Parathyroid adenoma (tissue), 2 donors: ENCODE results near the gene CSF1R.

Experiments used
- H2AFZ ChIP-seq: fragments of 300-600 bp; sonication (generic); one replicate; pipeline ENCODE4 v1.7.0; 2017; ENCODE audit warnings: antibody characterized with exemption, mild to moderate bottlenecking
- H3K27ac ChIP-seq: fragments of 300-600 bp; sonication (generic); one replicate; pipeline ENCODE4 v1.7.0; 2017
- H3K27me3 ChIP-seq: fragments of 300-600 bp; sonication (generic); one replicate; pipeline ENCODE4 v1.7.0; 2017; ENCODE audit warnings: low read length; ENCODE audit not compliant: control insufficient read depth, insufficient read depth
- H3K36me3 ChIP-seq: fragments of 300-600 bp; sonication (generic); one replicate; pipeline ENCODE4 v1.7.0; 2017; ENCODE audit warnings: low read length; ENCODE audit not compliant: control insufficient read depth, insufficient read depth
- H3K4me1 ChIP-seq: fragments of 300-600 bp; sonication (generic); one replicate; pipeline ENCODE4 v1.7.0; 2017; ENCODE audit warnings: control low read depth
- H3K4me2 ChIP-seq: fragments of 300-600 bp; sonication (generic); one replicate; pipeline ENCODE4 v1.7.0; 2017; ENCODE audit warnings: low read length
- H3K4me3 ChIP-seq: fragments of 300-600 bp; sonication (generic); one replicate; pipeline ENCODE4 v1.7.0; 2017; ENCODE audit warnings: low read depth, low read length
- H3K79me2 ChIP-seq: fragments of 300-600 bp; sonication (generic); one replicate; pipeline ENCODE4 v1.7.0; 2017; ENCODE audit warnings: control low read depth
- H3K9ac ChIP-seq: fragments of 300-600 bp; sonication (generic); one replicate; pipeline ENCODE4 v1.7.0; 2017; ENCODE audit warnings: mild to moderate bottlenecking
- H3K9me3 ChIP-seq: fragments of 300-600 bp; sonication (generic); one replicate; pipeline ENCODE4 v1.7.0; 2017; ENCODE audit warnings: low read length; ENCODE audit not compliant: control insufficient read depth
- TF ChIP-seq, protein P1 (sequence below): fragments of 300-600 bp; sonication (generic); IDR thresholded peaks from one replicate; pipeline ENCODE4 v1.7.0; 2017; ENCODE audit warnings: antibody characterized with exemption, mild to moderate bottlenecking
- donor health status: primary hyperparathyroidism.

Gene CSF1R

DNA sequence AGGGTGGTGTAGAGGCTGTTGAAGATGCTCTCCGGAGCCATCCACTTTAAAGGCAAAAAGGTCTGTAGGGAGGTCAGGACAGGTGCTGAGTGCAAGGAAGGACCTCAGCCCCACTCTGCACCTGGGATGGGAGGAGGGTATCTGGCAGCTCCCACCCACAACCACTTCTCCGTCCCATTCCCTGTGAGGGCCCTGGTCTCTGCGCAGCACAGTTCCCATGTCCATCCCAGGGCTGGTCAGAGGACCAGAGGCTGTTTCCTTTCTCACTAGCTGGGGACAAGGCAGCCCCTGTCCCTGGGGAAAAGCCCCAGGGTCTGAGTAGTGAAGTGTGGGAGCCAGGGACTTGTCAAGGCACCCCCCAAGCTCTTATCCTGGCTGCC, 33.7 kb upstream of the CSF1R start:
- Histone ChIP-seq H3K9ac (no peak overlapping the region), H2AFZ (no peak overlapping the region), H3K9me3 (no peaks in the 10 kb centered on the region), H3K27ac (no peak overlapping the region), H3K36me3 (no peaks in the 10 kb centered on the region), H3K4me3 (no peak overlapping the region), H3K27me3 (no peaks in the 10 kb centered on the region), H3K4me1 (no peaks in the 10 kb centered on the region), H3K79me2 (no peaks in the 10 kb centered on the region), H3K4me2 (no peak overlapping the region)
- TF ChIP-seq, protein P1, sequence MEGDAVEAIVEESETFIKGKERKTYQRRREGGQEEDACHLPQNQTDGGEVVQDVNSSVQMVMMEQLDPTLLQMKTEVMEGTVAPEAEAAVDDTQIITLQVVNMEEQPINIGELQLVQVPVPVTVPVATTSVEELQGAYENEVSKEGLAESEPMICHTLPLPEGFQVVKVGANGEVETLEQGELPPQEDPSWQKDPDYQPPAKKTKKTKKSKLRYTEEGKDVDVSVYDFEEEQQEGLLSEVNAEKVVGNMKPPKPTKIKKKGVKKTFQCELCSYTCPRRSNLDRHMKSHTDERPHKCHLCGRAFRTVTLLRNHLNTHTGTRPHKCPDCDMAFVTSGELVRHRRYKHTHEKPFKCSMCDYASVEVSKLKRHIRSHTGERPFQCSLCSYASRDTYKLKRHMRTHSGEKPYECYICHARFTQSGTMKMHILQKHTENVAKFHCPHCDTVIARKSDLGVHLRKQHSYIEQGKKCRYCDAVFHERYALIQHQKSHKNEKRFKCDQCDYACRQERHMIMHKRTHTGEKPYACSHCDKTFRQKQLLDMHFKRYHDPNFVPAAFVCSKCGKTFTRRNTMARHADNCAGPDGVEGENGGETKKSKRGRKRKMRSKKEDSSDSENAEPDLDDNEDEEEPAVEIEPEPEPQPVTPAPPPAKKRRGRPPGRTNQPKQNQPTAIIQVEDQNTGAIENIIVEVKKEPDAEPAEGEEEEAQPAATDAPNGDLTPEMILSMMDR, result no peak

DNA sequence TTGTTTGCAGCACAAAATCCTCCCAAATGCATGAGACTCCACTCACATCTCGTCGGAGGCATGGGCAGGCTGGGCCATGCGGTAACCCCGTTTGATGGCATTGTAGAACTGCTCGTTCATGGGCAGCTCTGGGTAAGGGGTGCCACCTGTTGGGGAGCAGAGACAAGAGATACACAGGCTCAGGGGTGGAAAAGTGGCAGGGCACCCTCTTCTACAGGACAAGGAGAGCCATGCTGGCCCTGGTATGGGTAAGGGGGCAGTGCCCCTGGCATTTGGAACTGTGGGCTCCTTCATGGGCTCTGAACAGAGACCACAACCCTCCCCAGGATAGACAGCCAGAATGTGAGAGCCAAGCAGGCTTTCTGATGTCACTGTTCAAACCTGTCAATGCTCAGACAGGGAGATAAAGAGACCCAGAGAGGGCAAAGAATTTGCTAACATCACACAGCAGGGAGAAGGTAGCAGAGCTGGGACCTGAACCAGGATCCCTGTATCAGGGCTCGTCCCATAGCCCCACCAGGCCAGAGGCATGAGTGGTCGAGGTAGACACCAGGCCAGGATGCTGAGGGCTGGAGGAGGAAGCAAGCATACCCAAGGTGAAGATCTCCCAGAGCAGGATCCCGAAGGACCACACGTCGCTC, 33.2 kb upstream of the CSF1R start:
- H3K36me3 ChIP-seq, result no peaks in the 10 kb centered on the region
- no peak overlapping the region for H3K27ac ChIP-seq

DNA sequence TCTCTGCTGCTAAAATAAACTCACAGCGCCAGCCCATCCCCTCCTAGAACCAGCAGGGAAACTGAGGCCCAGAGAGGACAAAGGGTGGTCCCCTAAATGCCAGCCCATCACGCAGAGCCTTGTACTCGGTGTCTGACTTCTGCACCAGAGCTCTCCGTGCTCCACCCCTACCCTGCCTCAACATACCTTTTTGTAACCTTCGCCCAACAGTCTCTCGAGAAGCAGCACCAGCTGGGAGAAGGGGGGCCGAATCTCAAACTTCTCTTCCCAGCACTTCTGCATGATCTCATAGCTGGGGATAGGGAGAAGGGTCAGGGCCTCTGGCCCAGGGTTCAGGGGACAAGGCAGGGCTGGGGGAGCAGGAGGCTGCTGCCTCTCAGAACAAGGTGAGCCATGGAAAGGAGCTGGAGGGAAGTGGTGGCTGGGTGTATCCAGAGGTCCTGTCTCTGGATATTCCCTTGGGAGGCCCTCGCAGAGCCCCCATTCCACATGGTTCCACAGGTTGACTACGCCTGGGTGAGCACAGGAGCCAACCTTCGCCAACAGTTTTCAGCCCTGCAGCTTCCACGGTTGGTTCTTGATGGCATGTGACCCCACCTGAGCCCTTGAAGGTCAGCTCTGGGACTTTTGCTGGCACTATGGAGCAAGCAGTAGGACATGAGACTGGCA, 32.3 kb upstream of the CSF1R start:
- no peaks in the 10 kb centered on the region for H3K36me3 ChIP-seq
- no peaks in the 10 kb centered on the region for H3K27me3 ChIP-seq

More for the DNA sequence above, 33.2 kb upstream of the CSF1R start:
- Histone ChIP-seq H3K4me1 (no peaks in the 10 kb centered on the region), H3K79me2 (no peaks in the 10 kb centered on the region), H3K27me3 (no peaks in the 10 kb centered on the region), H3K9ac (no peak overlapping the region), H3K4me3 (no peak overlapping the region), H3K4me2 (no peak overlapping the region), H3K9me3 (no peaks in the 10 kb centered on the region), H2AFZ (no peak overlapping the region)
- TF ChIP-seq, protein P1, result no peak

DNA sequence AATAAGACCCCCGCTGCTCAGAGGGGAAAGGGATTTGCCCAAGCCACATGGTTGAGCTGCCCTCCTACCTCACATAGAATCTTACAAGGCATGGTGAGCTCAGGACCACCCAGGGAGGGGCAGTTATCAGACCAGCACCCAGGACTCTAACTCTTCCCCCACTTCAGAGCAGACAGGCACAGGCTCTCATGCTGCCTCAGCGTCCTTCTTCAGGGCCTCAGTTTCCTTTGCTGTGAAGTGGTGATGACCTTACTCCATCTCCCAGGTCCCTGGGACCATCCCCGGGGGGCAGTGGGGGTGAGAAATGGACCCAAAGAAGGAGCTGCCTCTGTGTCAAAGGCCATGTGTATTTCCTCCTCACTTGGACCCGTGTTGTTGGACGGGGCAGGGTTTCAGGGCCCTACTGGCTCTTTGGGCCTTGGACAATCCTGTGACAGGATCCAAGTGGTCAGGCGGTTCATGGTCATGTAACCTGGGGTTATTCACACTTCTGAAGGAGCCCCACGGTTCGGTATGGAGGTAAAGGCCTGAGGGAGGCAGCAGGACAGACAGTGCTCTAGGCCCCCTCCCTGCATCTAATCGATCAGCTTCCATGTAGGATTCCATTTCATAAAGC, 31.7 kb upstream of the CSF1R start:
- Histone ChIP-seq H3K4me3 (no peak overlapping the region), H3K27me3 (no peaks in the 10 kb centered on the region), H3K4me1 (no peaks in the 10 kb centered on the region), H3K36me3 (no peaks in the 10 kb centered on the region), H3K9me3 (no peaks in the 10 kb centered on the region), H3K79me2 (no peaks in the 10 kb centered on the region), H3K27ac (no peak overlapping the region), H3K4me2 (no peak overlapping the region), H2AFZ (no peak overlapping the region), H3K9ac (no peak overlapping the region)
- TF ChIP-seq, protein P1, result no peak

More for the DNA sequence above, 32.3 kb upstream of the CSF1R start:
- Histone ChIP-seq H3K4me1 (no peaks in the 10 kb centered on the region), H3K9ac (no peak overlapping the region), H3K79me2 (no peaks in the 10 kb centered on the region), H3K4me2 (no peak overlapping the region), H3K4me3 (no peak overlapping the region), H2AFZ (no peak overlapping the region), H3K27ac (no peak overlapping the region), H3K9me3 (no peaks in the 10 kb centered on the region)
- TF ChIP-seq, protein P1, result no peak
